ENCODE results near the gene AKR1A1.

- no peak for TF ChIP-seq POLR2A (IDR thresholded peaks at IDR 0.05)
- no peak for TF ChIP-seq CTCF (IDR thresholded peaks at IDR 0.05)
These were observed 42.7 kb upstream of the AKR1A1 start for GRCh38 chr1:45507893-45508292.
